GM12878 (cell line): ENCODE data around the gene NMD3. TPM values are rescaled to one million over a fixed set of nuclear protein-coding genes. Genes with fewer than 3 reads are reported as not detected.

Source experiments
- CBFB ChIP-seq: IDR thresholded peaks from 2 replicates; pipeline ENCODE4 v1.6.1; 2016; ENCODE audit warnings: antibody characterized with exemption, low read depth
- CHD4 ChIP-seq: fragments of 200-600 bp; sonication (generic); IDR thresholded peaks from 2 replicates; pipeline ENCODE4 v1.6.1; 2016; ENCODE audit warnings: mild to moderate bottlenecking
- EGR1 ChIP-seq, 2 experiments: IDR thresholded peaks; 1 replicate in 1 of 2; 2 replicates in 1 of 2; pipeline ENCODE4 v1.6.1; 2011 to 2012; ENCODE audit warnings: low read depth in 2 of 2, low read length in 2 of 2, borderline replicate concordance in 1 of 2, mild to moderate bottlenecking in 1 of 2, moderate library complexity in 1 of 2
- FOXM1 ChIP-seq: IDR thresholded peaks from 2 replicates; pipeline ENCODE4 v1.6.1; 2012; ENCODE audit warnings: low read depth, mild to moderate bottlenecking, inconsistent platforms, low read length, moderate library complexity
- GATAD2B ChIP-seq: fragments of 450-650 bp; conservative IDR thresholded peaks from 2 replicates; pipeline ENCODE4 v1.6.1; 2017; ENCODE audit warnings: low read depth, mild to moderate bottlenecking, moderate library complexity
- POLR2A ChIP-seq: IDR thresholded peaks from 2 replicates; pipeline ENCODE4 v1.6.1; 2011; ENCODE audit warnings: low read depth, mild to moderate bottlenecking, low read length
- POLR2AphosphoS2 ChIP-seq: IDR thresholded peaks from 2 replicates; pipeline ENCODE4 v1.6.1; 2011; ENCODE audit warnings: low read depth, mild to moderate bottlenecking, low read length, improper control_type of control experiment, moderate library complexity
- RCOR1 ChIP-seq: conservative IDR thresholded peaks from 2 replicates; pipeline ENCODE4 v1.6.1; 2012; ENCODE audit warnings: low read depth, low read length, improper control_type of control experiment
- RELA ChIP-seq: fragments of 450-650 bp; IDR thresholded peaks from 2 replicates; pipeline ENCODE4 v1.8.0; 2014; ENCODE audit warnings: borderline replicate concordance; ENCODE audit not compliant: partially characterized antibody
- STAT3 ChIP-seq: IDR thresholded peaks from 2 replicates; pipeline ENCODE4 v1.6.1; 2011; ENCODE audit warnings: low read depth, low read length, improper control_type of control experiment
- SUZ12 ChIP-seq: fragments of 200-600 bp; sonication (generic); IDR thresholded peaks from one replicate; pipeline ENCODE4 v1.6.1; 2018; ENCODE audit warnings: antibody characterized with exemption, mild to moderate bottlenecking; ENCODE audit not compliant: unreplicated experiment
- TAF1 ChIP-seq: IDR thresholded peaks from 2 replicates; pipeline ENCODE4 v1.6.1; 2011; ENCODE audit warnings: mild to moderate bottlenecking, low read depth, low read length, borderline replicate concordance
- TBL1XR1 ChIP-seq: IDR thresholded peaks from 2 replicates; pipeline ENCODE4 v1.6.1; 2012; ENCODE audit warnings: low read depth, low read length, improper control_type of control experiment
- ZNF207 ChIP-seq: fragments of 450-650 bp; IDR thresholded peaks from 2 replicates; pipeline ENCODE4 v1.6.1; 2014; ENCODE audit warnings: antibody characterized with exemption, mild to moderate bottlenecking, borderline replicate concordance
- polyA plus RNA-seq, 11 experiments: library from polyadenylated mRNA; depleted of rRNA in 4 of 11; unstranded in 6 of 11; stranded (reverse) in 5 of 11; fragments of >200 nt; fragmentation: Nextera tagmentation in 4 of 11; fragmentation: Illumina TruSeq in 1 of 11; extraction: Ambion mirVana in 4 of 11; extraction: Trizol in 1 of 11; gene quantifications; 1 replicate in 1 of 11; 2 replicates in 10 of 11; pipeline versions ENCODE4 v1.2.1 to v1.2.3, GENCODE V29; 2011 to 2016; ENCODE audit warnings: inconsistent platforms in 2 of 11, missing spikeins in 2 of 11, low read depth in 1 of 11
- total RNA-seq, 4 experiments: library from RNA; depleted of rRNA in 3 of 4; stranded (reverse); fragments of >200 nt in 3 of 4; fragmentation: Illumina TruSeq in 1 of 4; extraction: Trizol in 1 of 4; gene quantifications; 2 replicates each; pipeline versions ENCODE4 v1.2.1 to v1.2.3, GENCODE V29; 2013 to 2021
- TF ChIP-seq, protein P1 (sequence below): IDR thresholded peaks from 2 replicates; pipeline ENCODE4 v1.6.1; 2011; ENCODE audit warnings: borderline replicate concordance, low read depth, mild to moderate bottlenecking, moderate library complexity, low read length; ENCODE audit not compliant: insufficient read depth, poor library complexity, severe bottlenecking
- TF ChIP-seq, protein P2 (sequence below): fragments of 450-650 bp; IDR thresholded peaks from 2 replicates; pipeline ENCODE4 v1.6.1; 2016; ENCODE audit warnings: mild to moderate bottlenecking
- TF ChIP-seq, protein P3 (sequence below): fragments of 450-650 bp; IDR thresholded peaks from 2 replicates; pipeline ENCODE4 v1.6.1; 2017; ENCODE audit warnings: mild to moderate bottlenecking
- TF ChIP-seq, protein P4 (sequence below): fragments of 450-650 bp; IDR thresholded peaks from 2 replicates; pipeline ENCODE4 v1.6.1; 2016; ENCODE audit warnings: mild to moderate bottlenecking
- TF ChIP-seq, protein P5 (sequence below): fragments of 450-650 bp; conservative IDR thresholded peaks from 2 replicates; pipeline ENCODE4 v1.6.1; 2017; ENCODE audit warnings: mild to moderate bottlenecking, moderate library complexity

Gene NMD3
- total and polyA plus RNA-seq, 10 of the 15 experiments (the other 5 are each of a cell fraction or from before 2014, with no cell fraction given), result 34.2 to 66.8 (median 55.7) TPM

DNA sequence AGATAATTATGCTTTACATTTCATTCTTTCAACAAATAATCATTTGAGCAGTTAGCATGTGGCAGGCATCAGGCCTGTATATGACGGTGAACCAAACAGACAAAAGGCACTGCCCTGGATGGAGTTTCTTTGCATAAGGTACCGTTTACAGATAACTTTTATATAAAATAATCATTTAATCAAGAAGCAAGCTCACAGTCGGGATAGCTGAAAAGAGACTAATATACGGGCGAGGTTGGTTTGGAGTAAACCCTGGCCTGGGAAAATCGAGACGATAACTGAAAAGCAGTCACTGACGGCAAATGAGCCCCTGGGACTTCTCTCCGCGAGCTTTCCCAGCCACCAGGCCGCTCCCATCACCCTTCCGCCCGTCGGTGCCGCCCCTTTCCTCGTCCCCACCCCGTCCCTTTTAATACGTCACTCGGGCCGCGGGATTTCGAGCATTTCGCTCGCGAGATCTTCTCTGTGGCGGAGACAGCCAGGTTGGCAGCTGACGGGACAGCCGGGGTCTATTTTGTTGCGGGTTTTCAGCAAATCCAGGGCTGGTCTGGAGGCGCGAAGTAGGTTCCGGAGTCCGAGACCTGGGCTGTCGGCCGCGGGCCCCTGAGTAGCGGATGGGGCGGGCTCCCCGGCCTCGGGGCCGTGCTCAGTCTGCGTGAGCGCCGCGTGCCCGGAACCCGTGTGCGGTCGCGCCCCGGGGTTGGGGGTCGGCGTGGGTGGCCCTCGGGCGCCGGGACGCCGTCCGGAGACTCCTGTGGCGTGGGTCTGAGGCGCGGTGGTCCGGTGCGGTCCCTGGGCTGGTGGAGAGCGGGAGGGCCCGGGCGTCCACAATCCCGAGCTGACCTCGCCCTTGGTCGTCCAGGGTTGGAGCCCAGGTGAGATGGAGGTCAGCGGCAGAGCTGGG, at the start of gene NMD3 (continued):
- TF ChIP-seq, protein P1, sequence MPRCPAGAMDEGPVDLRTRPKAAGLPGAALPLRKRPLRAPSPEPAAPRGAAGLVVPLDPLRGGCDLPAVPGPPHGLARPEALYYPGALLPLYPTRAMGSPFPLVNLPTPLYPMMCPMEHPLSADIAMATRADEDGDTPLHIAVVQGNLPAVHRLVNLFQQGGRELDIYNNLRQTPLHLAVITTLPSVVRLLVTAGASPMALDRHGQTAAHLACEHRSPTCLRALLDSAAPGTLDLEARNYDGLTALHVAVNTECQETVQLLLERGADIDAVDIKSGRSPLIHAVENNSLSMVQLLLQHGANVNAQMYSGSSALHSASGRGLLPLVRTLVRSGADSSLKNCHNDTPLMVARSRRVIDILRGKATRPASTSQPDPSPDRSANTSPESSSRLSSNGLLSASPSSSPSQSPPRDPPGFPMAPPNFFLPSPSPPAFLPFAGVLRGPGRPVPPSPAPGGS, result peak; percentile 17
- no peak for TF ChIP-seq STAT3
- peak; percentile 93 for TF ChIP-seq GATAD2B
- TF ChIP-seq TBL1XR1, result no peak
- TF ChIP-seq, protein P2, sequence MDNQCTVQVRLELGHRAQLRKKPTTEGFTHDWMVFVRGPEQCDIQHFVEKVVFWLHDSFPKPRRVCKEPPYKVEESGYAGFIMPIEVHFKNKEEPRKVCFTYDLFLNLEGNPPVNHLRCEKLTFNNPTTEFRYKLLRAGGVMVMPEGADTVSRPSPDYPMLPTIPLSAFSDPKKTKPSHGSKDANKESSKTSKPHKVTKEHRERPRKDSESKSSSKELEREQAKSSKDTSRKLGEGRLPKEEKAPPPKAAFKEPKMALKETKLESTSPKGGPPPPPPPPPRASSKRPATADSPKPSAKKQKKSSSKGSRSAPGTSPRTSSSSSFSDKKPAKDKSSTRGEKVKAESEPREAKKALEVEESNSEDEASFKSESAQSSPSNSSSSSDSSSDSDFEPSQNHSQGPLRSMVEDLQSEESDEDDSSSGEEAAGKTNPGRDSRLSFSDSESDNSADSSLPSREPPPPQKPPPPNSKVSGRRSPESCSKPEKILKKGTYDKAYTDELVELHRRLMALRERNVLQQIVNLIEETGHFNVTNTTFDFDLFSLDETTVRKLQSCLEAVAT, result 0 out of 2 replicates have a peak, but pooled peaks have one; percentile 35
- TF ChIP-seq, protein P3, sequence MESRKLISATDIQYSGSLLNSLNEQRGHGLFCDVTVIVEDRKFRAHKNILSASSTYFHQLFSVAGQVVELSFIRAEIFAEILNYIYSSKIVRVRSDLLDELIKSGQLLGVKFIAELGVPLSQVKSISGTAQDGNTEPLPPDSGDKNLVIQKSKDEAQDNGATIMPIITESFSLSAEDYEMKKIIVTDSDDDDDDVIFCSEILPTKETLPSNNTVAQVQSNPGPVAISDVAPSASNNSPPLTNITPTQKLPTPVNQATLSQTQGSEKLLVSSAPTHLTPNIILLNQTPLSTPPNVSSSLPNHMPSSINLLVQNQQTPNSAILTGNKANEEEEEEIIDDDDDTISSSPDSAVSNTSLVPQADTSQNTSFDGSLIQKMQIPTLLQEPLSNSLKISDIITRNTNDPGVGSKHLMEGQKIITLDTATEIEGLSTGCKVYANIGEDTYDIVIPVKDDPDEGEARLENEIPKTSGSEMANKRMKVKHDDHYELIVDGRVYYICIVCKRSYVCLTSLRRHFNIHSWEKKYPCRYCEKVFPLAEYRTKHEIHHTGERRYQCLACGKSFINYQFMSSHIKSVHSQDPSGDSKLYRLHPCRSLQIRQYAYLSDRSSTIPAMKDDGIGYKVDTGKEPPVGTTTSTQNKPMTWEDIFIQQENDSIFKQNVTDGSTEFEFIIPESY, result no peak
- TF ChIP-seq, protein P4, sequence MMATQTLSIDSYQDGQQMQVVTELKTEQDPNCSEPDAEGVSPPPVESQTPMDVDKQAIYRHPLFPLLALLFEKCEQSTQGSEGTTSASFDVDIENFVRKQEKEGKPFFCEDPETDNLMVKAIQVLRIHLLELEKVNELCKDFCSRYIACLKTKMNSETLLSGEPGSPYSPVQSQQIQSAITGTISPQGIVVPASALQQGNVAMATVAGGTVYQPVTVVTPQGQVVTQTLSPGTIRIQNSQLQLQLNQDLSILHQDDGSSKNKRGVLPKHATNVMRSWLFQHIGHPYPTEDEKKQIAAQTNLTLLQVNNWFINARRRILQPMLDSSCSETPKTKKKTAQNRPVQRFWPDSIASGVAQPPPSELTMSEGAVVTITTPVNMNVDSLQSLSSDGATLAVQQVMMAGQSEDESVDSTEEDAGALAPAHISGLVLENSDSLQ, result peak; percentile 77
- TF ChIP-seq RELA, result peak; percentile 45
- TF ChIP-seq CBFB, result peak; percentile 71
- TF ChIP-seq POLR2A, result peak; percentile 95
- TF ChIP-seq SUZ12, result no peak
- peak; percentile 74 for TF ChIP-seq TAF1
- TF ChIP-seq ZNF207, result peak; percentile 60; the same call in 1 of the 2 replicates
- TF ChIP-seq, protein P5, sequence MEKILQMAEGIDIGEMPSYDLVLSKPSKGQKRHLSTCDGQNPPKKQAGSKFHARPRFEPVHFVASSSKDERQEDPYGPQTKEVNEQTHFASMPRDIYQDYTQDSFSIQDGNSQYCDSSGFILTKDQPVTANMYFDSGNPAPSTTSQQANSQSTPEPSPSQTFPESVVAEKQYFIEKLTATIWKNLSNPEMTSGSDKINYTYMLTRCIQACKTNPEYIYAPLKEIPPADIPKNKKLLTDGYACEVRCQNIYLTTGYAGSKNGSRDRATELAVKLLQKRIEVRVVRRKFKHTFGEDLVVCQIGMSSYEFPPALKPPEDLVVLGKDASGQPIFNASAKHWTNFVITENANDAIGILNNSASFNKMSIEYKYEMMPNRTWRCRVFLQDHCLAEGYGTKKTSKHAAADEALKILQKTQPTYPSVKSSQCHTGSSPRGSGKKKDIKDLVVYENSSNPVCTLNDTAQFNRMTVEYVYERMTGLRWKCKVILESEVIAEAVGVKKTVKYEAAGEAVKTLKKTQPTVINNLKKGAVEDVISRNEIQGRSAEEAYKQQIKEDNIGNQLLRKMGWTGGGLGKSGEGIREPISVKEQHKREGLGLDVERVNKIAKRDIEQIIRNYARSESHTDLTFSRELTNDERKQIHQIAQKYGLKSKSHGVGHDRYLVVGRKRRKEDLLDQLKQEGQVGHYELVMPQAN, result peak; percentile 86
- 0 out of 2 replicates have a peak, but pooled peaks have one; percentile 26 for TF ChIP-seq RCOR1
- TF ChIP-seq FOXM1, result no peak
- TF ChIP-seq POLR2AphosphoS2, result 0 out of 2 replicates have a peak, but pooled peaks have one; percentile 67
- TF ChIP-seq CHD4, result no peak
- TF ChIP-seq EGR1 (IDR thresholded peaks at IDR 0.05; ENCODE audit: borderline replicate concordance in 1 of 2, low read depth in 2 of 2, low read length in 2 of 2), result peak in 1 of 2 experiments; percentile 65; a peak in 1 of 3 replicates
